Effector memory CD8-positive, alpha-beta T cell (primary cell): ENCODE results near the gene DTWD2.
A peak's percentile ranks its signal among the peaks of the same experiment; 100 is the strongest.

Source experiments
- ATAC-seq: fragments of 150-1000 bp; cut with Tn5 transposase; replicated peaks from 2 replicates; pipeline ENCODE4 v1.10.0; 2021; ENCODE audit warnings: mild to moderate bottlenecking, moderate library complexity
- DNase-seq, 3 experiments: peaks; one replicate each; pipeline ENCODE4 v3.0.0; 2021
- H3K27ac Mint-ChIP-seq, 2 donors: one replicate each; pipeline ENCODE4 v1.8.0; 2022; ENCODE audit warnings: mild to moderate bottlenecking in 2 of 2, mixed read lengths in 2 of 2, moderate library complexity in 2 of 2
- H3K27me3 Mint-ChIP-seq, 2 donors: one replicate each; pipeline ENCODE4 v1.8.0; 2022; ENCODE audit warnings: mixed read lengths in 2 of 2
- H3K36me3 Mint-ChIP-seq: one replicate; pipeline ENCODE4 v1.8.0; 2022; ENCODE audit warnings: mild to moderate bottlenecking, moderate library complexity, mixed read lengths; ENCODE audit not compliant: insufficient read depth
- H3K4me1 Mint-ChIP-seq, 2 donors: one replicate each; pipeline ENCODE4 v1.8.0; 2022; ENCODE audit warnings: low read depth in 2 of 2, mixed read lengths in 2 of 2
- H3K4me3 Mint-ChIP-seq, 2 donors: one replicate each; pipeline ENCODE4 v1.8.0; 2022; ENCODE audit warnings: mild to moderate bottlenecking in 2 of 2, mixed read lengths in 2 of 2, moderate library complexity in 2 of 2
- H3K9me3 Mint-ChIP-seq, 2 donors: one replicate each; pipeline ENCODE4 v1.8.0; 2022; ENCODE audit warnings: mixed read lengths in 2 of 2

Gene DTWD2

DNA sequence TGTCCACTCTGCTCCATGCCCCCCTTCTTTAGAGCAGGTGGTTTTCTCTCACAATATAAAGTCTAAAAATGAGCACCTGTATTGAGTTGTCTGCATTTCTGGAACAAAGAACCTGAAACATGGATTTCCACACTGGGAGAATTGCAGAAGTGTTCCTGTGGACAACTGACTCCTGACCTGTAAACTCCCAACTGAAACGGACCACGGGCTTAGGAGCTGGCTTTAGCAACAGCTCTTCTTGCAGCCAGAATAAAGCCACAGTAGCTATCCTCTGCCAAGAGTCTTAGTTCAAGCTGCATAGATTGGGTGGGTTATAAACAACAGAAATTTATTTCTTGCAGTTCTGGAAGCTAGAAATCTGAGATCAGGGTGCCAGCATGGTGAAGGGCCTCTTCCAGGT, 194.7 kb downstream of the DTWD2 start:
- H3K36me3 Mint-ChIP-seq = peaks cover 3% of the 10 kb centered on the region
- no peaks in the 10 kb centered on the region for H3K9me3 Mint-ChIP-seq
- H3K4me1 Mint-ChIP-seq = no peaks in the 10 kb centered on the region
- H3K27me3 Mint-ChIP-seq = peaks cover 0 to 2% of the 10 kb centered on the region in 2 donors
- H3K4me3 Mint-ChIP-seq = no peak overlapping the region
- DNase-seq (no peak), ATAC-seq (no peak)
- H3K27ac Mint-ChIP-seq = no peak overlapping the region

- Mint-ChIP-seq H3K9me3 (no peaks in the 10 kb centered on the region), H3K27ac (no peak overlapping the region), H3K27me3 (peaks cover 0 to 8% of the 10 kb centered on the region in 2 donors), H3K4me3 (no peak overlapping the region), H3K4me1 (no peaks in the 10 kb centered on the region), H3K36me3 (peaks cover 3% of the 10 kb centered on the region)
- DNase-seq (no peak), ATAC-seq (no peak)
Observed at GRCh38 chr5:118793091-118793490, 195.3 kb downstream of the DTWD2 start.

- Mint-ChIP-seq H3K27ac (no peak overlapping the region), H3K4me1 (no peaks in the 10 kb centered on the region), H3K27me3 (peaks cover 0 to 11% of the 10 kb centered on the region in 2 donors), H3K9me3 (no peaks in the 10 kb centered on the region), H3K36me3 (peaks cover 3% of the 10 kb centered on the region), H3K4me3 (no peak overlapping the region)
- DNase-seq (peak in 1 of 3 experiments; percentile 5), ATAC-seq (peak; percentile 41)
Observed at GRCh38 chr5:118791926-118792734, 196.2 kb downstream of the DTWD2 start.

DNA sequence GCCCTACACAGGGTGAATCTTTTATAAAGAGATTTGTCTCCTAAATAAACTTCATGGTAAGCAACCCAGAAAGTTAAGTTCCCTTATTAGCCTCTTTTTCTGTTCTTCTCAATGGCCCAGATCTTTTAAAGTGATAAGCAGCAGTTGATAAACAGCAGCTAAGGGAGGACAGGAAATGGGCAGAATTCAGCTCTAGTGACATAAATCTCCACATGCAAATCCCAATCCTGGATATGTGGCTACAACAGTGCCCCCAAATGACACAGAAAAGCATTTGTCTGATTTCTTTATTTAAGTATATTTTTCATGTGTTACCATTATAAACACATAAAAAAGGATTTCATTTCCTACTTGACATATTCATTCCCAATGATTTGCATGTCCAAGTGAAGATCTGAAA, 199.0 kb downstream of the DTWD2 start:
- no peaks in the 10 kb centered on the region for H3K36me3 Mint-ChIP-seq
- no peak overlapping the region for H3K4me3 Mint-ChIP-seq
- DNase-seq = no peak
- no peaks in the 10 kb centered on the region for H3K4me1 Mint-ChIP-seq
- no peaks in the 10 kb centered on the region for H3K9me3 Mint-ChIP-seq
- no peak overlapping the region for H3K27ac Mint-ChIP-seq
- no peak for ATAC-seq
- H3K27me3 Mint-ChIP-seq = peaks cover 0 to 11% of the 10 kb centered on the region in 2 donors

- H3K36me3 Mint-ChIP-seq = no peaks in the 10 kb centered on the region
- no peaks in the 10 kb centered on the region for H3K4me1 Mint-ChIP-seq
- H3K27me3 Mint-ChIP-seq = peaks cover 0 to 11% of the 10 kb centered on the region in 2 donors
- no peak overlapping the region for H3K4me3 Mint-ChIP-seq
- H3K9me3 Mint-ChIP-seq = no peaks in the 10 kb centered on the region
- no peak overlapping the region for H3K27ac Mint-ChIP-seq
- no peak for DNase-seq
- ATAC-seq = no peak
Observed at GRCh38 chr5:118788351-118788750, 200.0 kb downstream of the DTWD2 start.
